ENCODE results near the gene U2AF1L4. TPM values are rescaled to one million over a fixed set of nuclear protein-coding genes. Genes with fewer than 3 reads are reported as not detected.

Gene U2AF1L4
- total and polyA plus RNA-seq, 2 donors (not counting 3 experiments of a cell fraction or from before 2014, with no cell fraction given), result 5.6 to 13.5 TPM

- TF ChIP-seq GATA2 (IDR thresholded peaks at IDR 0.05; ENCODE audit: insufficient read depth, insufficient read length, low read depth, low read length) (no peak), EZH2 (IDR thresholded peaks at IDR 0.05; ENCODE audit: borderline replicate concordance, low read depth, low read length, severe bottlenecking) (no peak), MAX (IDR thresholded peaks at IDR 0.05; ENCODE audit: insufficient read depth, insufficient read length) (no peak), POLR2A (IDR thresholded peaks at IDR 0.05; ENCODE audit: low read depth, low read length) (no peak), POLR2AphosphoS5 (IDR thresholded peaks at IDR 0.05; ENCODE audit: insufficient read depth, low read depth, low read length) (no peak), FOS (IDR thresholded peaks at IDR 0.05; ENCODE audit: borderline replicate concordance, insufficient read depth, low read length) (no peak), JUN (IDR thresholded peaks at IDR 0.05; ENCODE audit: borderline replicate concordance, insufficient read depth, insufficient read length, low read depth) (no peak), CTCF (IDR thresholded peaks at IDR 0.05; ENCODE audit: extremely low read depth in 1 of 2, insufficient read depth in 1 of 2, low read depth in 1 of 2, low read length in 2 of 2) (no peak), MYC (IDR thresholded peaks at IDR 0.05; ENCODE audit: low read depth, low read length) (no peak)
- Histone ChIP-seq H4K20me1 (replicated peaks; ENCODE audit: control insufficient read depth, extremely low read depth, insufficient read depth, low read length) (no peaks in the 10 kb centered on the region), H2AFZ (ENCODE audit: low read depth, low read length) (no peak overlapping the region), H3K4me2 (ENCODE audit: insufficient read depth, low read length) (no peak overlapping the region), H3K27me3 (ENCODE audit: control insufficient read depth in 2 of 2, insufficient read depth in 2 of 2, low read length in 2 of 2) (no peaks in the 10 kb centered on the region), H3K4me3 (replicated peaks in 1 of 3; ENCODE audit: insufficient read depth in 1 of 3, low read depth in 1 of 3, low read length in 3 of 3) (no peak overlapping the region), H3K4me1 (ENCODE audit: control insufficient read depth, extremely low read depth, insufficient read depth, low read length) (peaks cover 11% of the 10 kb centered on the region), H3K79me2 (ENCODE audit: control insufficient read depth, insufficient read depth, low read length) (no peaks in the 10 kb centered on the region), H3K36me3 (ENCODE audit: control insufficient read depth in 2 of 2, extremely low read depth in 1 of 2, insufficient read depth in 2 of 2, low read length in 2 of 2) (peaks cover 7 to 39% of the 10 kb centered on the region in 2 experiments), H3K27ac (ENCODE audit: insufficient read depth, low read depth, low read length) (no peak overlapping the region), H3K9me1 (replicated peaks; ENCODE audit: control insufficient read depth, extremely low read depth, insufficient read depth, low read length) (no peaks in the 10 kb centered on the region), H3K9ac (replicated peaks; ENCODE audit: extremely low read depth, insufficient read depth, low read length) (no peak overlapping the region), H3K9me3 (replicated peaks; ENCODE audit: control insufficient read depth, insufficient read depth, low read length) (no peaks in the 10 kb centered on the region)
- POLR2A ChIA-PET, result no interaction called here
- DNase-seq (ENCODE audit: low read depth, low spot score), result no peak
- CTCF ChIA-PET, result interaction anchor here (1.0 kb wide), 1 partner anchor 10 kb away, joined by 3 read pairs; the partner anchor contains the start of gene LIN37
- dilution Hi-C loops (cut with MboI; ENCODE audit: extremely low pct_ligation_motif_present, low sequenced_read_pairs), result no loop called here
- intact Hi-C loops (cut with micrococcal nuclease), result no loop called here
- no peak for FAIRE-seq
- TSS peak; percentile 68 for BruUV-seq (replicated peaks)
Measured at GRCh38 chr19:35738021-35738886, 7.0 kb downstream of the U2AF1L4 start.
